Medulla oblongata (tissue), 1 donor: ENCODE results near the gene ALDH5A1.

Source experiments
- DNase-seq: peaks from one replicate; pipeline ENCODE4 v3.0.0-alpha.2; 2015; ENCODE audit errors: extremely low spot score

Gene ALDH5A1

DNA sequence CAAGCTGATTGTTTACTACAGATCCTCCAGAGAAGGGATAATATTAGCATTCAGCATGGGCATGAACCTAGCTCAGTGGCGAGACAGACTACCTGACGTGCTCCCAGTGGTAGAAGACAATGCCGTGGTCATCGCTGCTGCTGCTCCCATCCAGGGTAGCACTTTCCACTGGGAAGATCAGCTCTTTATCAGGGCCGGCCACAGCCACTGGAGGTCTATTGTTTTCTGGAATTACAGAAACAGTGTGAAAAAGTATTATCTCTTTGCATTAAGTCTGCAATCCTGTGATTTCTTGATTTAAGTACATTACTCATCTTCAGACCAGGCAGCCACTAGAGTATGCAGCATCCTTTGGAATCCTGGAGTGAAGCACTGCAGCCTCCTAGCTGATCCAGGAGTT is 75.0 kb downstream of the ALDH5A1 start:
- no peak for DNase-seq

DNA sequence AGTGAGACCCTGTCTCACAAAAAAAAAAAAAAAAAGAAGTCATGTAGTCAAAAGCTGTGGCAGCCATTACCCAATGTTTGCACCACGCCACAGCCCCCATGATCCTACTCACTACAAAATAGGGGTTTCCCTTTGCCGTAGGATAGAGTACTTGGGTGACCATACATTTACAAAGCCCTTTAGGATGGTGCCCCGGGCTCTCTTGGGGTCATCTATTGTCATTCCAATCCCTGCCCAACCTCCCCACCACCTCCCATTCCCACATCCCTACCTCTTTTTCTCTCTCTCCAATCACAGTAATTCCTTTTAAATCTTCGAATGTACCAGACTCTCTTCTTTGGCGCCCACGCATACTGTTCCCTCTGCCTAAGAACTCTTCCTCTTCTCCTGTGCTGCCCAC is 76.6 kb downstream of the ALDH5A1 start:
- no peak for DNase-seq

DNA sequence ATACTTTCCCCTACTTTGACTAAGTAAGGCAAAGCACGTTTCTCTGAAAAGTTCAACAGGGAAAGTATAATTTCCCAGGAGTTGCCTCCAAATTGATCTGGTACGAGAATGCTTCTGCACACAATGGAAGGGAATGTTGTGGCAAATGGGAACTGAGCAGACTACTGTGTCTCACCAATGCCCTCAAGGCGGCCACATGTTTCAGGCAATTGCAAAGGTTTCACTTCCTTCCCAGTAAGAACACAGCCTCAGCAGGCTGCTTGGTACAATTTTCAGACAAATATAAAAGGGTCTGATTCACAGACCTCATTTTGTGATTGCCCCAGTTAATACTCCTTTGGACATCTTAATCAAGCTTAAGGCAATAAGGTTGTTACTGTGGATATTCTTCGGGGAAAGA is 80.0 kb downstream of the ALDH5A1 start:
- peak; percentile 56 for DNase-seq

DNA sequence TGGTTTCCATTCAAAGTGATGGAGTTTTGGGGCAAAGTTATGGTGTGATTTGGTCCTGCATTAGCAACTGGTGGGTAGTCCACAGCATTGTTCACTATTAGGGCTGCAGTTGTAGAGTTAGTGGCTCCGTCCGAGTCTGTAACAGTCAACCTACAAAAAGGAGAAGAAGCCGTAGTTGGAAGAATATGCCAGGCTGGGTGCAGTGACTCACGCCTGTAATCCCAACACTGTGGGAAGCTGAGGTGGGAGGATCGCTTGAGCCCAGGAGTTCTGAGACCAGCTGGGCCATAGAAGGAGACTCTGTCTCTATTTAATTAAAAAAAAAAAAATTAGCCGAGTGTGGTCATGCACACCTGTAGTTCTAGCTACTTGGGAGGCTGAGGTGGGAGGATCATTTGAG is 81.7 kb downstream of the ALDH5A1 start:
- DNase-seq = no peak

DNA sequence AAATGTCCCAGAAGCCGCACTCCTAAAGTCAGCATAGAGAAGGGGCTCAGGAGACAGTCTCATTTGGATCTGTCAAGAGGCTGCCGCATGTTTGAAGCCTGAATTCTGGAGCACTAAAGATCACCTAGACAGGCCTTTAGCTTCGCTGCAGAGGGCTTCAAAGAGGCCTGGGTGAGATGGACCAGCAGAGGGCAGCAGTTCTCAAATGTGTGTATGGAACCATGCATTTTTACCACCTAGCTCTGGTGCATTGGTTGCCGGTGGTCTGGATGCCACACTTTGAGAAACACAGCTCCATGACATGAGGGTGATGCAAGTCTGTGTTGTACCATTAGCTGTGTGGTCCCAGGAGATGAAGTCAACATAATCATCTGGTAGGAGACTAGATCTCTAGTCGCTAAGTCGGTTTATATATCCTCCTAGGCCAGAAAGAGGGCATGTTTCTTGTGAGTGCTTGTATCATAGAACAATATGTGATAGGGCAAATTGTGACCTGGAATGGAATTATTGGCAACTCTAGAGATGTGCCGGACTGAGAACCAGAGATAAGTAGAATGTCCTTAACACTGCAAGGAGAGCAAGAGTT is 86.4 kb downstream of the ALDH5A1 start:
- peak; percentile 83 for DNase-seq

DNA sequence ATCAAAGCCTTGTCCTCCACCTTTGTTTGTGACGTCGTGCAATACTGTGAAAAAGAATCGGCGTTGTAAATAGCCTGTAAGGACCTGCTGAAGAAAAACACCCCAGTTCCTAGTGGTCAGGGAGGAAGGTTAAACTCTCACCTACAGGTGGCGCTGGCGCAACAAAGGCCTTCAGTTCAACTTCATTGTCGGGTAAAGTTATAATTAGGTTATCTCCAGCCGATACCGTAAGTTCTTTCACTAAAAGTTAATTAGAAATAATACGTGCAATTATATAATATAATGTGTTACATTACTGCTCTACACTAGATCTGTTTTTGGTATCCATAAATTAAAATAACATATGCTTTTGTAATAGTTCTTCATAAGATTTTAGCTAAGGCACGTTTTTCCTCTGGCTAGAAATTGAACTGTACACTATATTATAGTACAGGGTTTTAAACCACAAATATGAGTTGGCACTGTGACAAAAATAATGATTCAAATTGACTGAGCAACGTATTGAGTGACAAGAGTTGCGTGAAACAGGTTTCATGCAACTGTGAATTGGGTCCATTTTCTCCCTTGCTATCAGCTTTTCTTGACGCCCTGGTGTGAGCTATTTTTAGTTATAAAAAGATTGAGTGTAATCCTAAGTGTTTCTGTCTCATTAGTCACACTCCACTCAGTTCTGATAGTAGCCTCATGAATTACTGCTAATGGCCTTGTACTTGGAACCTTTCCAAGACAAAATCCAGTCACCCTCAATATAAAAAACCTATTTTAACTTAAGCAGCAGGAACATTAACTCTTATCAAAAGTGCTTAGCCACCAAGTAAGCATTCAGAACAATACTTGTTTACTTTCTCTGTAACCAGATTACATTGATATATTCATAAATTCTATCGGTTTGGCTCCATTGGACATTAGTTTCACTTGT is 89.0 kb downstream of the ALDH5A1 start:
- DNase-seq = peak; percentile 91

DNA sequence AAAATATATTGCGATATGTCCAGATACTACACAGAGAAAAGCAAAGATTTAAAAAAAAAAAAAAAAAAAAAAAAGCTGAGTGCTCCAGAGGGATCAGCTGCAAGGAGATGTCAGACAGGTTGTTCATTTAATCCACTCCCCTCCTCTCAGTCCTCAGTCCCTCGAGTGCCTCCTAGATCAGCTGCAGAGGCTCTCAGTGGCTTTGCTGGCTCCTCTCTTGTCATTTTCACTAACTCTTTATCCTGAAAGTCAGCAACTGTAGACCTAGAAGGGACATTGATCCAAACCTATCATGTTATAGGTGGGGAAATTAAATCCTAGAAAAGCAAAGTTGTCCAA is 89.6 kb downstream of the ALDH5A1 start:
- no peak for DNase-seq
